ENCODE results near the gene TRMT1. TPM values are rescaled to one million over a fixed set of nuclear protein-coding genes. Genes with fewer than 3 reads are reported as not detected.

Gene TRMT1
- total and polyA plus RNA-seq, 7 experiments from 2014 or later: 22.6 to 96.4 (median 69.1) TPM

GRCh38 chr19:13154911-13155471 lies 38.5 kb upstream of the TRMT1 start:
- Mint-ChIP-seq H3K27me3 (peaks cover 0 to 17% (median 0%) of the 10 kb centered on the region in 5 donors), H3K27ac (peak overlapping the region; percentile 97 to 100 (median 98)), H3K4me3 (peak overlapping the region; percentile 94 to 100 (median 98)), H3K36me3 (peaks cover 12 to 32% (median 20%) of the 10 kb centered on the region in 5 donors), H3K4me1 (peaks cover 19 to 62% (median 34%) of the 10 kb centered on the region in 7 donors), H3K9me3 (peaks cover 0 to 25% (median 0%) of the 10 kb centered on the region in 11 donors)
- Histone ChIP-seq H3K9me3 (ENCODE audit: control insufficient read depth in 2 of 3, low read length in 3 of 3) (no peaks in the 10 kb centered on the region), H3K36me3 (ENCODE audit: control insufficient read depth in 2 of 3, insufficient read depth in 3 of 3, low read length in 3 of 3) (peaks cover 0 to 36% (median 6%) of the 10 kb centered on the region in 3 experiments), H3K27ac (ENCODE audit: low read depth, low read length) (peak overlapping the region; percentile 96), H3K4me1 (ENCODE audit: control insufficient read depth in 2 of 2, insufficient read depth in 2 of 2, low read length in 2 of 2) (peaks cover 14 to 22% of the 10 kb centered on the region in 2 donors), H3K27me3 (ENCODE audit: control insufficient read depth in 2 of 2, insufficient read depth in 2 of 2, low read length in 2 of 2) (no peaks in the 10 kb centered on the region), H3K4me3 (ENCODE audit: low read length) (peak overlapping the region; percentile 96)
- DNase-seq (peak; percentile 54 to 88 (median 70)), ATAC-seq (peak; percentile 28)
- ChIA-PET CTCF (interaction anchor here (0.7 to 3.4 kb wide), 15 partner anchors 8 to 108 kb away, joined by 3 to 17 read pairs (median 7); no protein-coding TSS in a partner anchor), POLR2A (interaction anchor here (0.8 to 6.6 kb wide), 19 partner anchors 13 to 123 kb away, joined by 3 to 283 read pairs (median 5); partner anchors contain the start of gene NACC1)
- intact Hi-C loops (cut with micrococcal nuclease): loop anchor here (1.0 to 10.0 kb wide), 8 partner anchors 8 to 1362 kb away; partner anchors contain the start of genes DNAJB1 (in 2 of the 2), JUNB (in 1 of the 2), ZNF490 (in 1 of the 2) and ZNF791 (in 1 of the 2)

DNA sequence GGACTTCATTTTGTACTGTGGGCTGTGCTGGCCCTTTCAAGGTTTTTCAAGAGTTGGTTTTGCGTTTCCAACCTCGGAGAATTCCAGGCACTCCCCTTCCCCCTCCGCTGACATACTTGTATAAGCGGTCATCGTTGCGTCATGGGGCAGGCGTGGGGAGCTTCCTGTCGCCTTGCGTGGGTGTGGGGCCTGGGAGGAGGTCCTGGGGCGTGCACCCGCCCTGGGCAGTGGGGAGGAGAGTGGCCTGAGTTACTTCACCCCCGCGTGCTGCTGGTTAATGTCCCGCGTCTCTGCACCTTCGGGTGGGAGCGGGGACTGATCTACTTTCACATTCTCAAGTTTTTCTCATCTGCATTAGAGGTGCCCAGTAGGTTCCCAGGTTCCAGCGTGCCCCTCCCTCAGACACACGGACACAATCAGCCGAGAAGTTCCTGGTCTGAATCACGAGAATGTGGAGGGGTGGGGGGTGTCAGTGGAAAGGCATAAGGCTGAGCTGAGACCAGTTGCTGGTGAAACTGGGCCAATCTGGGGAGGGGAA lies 37.8 kb upstream of the TRMT1 start:
- Histone ChIP-seq H3K27me3 (ENCODE audit: control insufficient read depth in 2 of 2, insufficient read depth in 2 of 2, low read length in 2 of 2) (no peaks in the 10 kb centered on the region), H3K36me3 (ENCODE audit: control insufficient read depth in 2 of 3, insufficient read depth in 3 of 3, low read length in 3 of 3) (peaks cover 0 to 41% (median 6%) of the 10 kb centered on the region in 3 experiments), H3K4me1 (ENCODE audit: control insufficient read depth in 2 of 2, insufficient read depth in 2 of 2, low read length in 2 of 2) (peaks cover 16 to 23% of the 10 kb centered on the region in 2 donors), H3K4me3 (ENCODE audit: low read length) (peak overlapping the region; percentile 96), H3K27ac (ENCODE audit: low read depth, low read length) (peak overlapping the region; percentile 96), H3K9me3 (ENCODE audit: control insufficient read depth in 2 of 3, low read length in 3 of 3) (no peaks in the 10 kb centered on the region)
- Mint-ChIP-seq H3K9me3 (peaks cover 0 to 25% (median 0%) of the 10 kb centered on the region in 11 donors), H3K4me3 (peak overlapping the region; percentile 94 to 100 (median 98)), H3K4me1 (peaks cover 20 to 61% (median 32%) of the 10 kb centered on the region in 7 donors), H3K27me3 (peaks cover 0 to 17% (median 0%) of the 10 kb centered on the region in 5 donors), H3K27ac (peak overlapping the region; percentile 97 to 100 (median 98)), H3K36me3 (peaks cover 12 to 33% (median 20%) of the 10 kb centered on the region in 5 donors)
- DNase-seq (peak; percentile 26 to 80 (median 41)), ATAC-seq (no peak)
- intact Hi-C loops (cut with micrococcal nuclease): loop anchor here (5.0 to 10.0 kb wide), 6 partner anchors 362 to 1363 kb away; partner anchors contain the start of genes DNAJB1 (in 2 of the 2), JUNB (in 1 of the 2), ZNF490 (in 1 of the 2) and ZNF791 (in 1 of the 2)
- ChIA-PET CTCF (interaction anchor here (1.1 to 3.4 kb wide), 9 partner anchors 9 to 58 kb away, joined by 3 to 17 read pairs (median 8); no protein-coding TSS in a partner anchor), POLR2A (interaction anchor here (0.9 to 6.6 kb wide), 10 partner anchors 14 to 108 kb away, joined by 3 to 283 read pairs (median 11); partner anchors contain the start of gene NACC1)

GRCh38 chr19:13153569-13154240 lies 37.2 kb upstream of the TRMT1 start:
- no peaks in the 10 kb centered on the region for H3K27me3 ChIP-seq (ENCODE audit: control insufficient read depth in 2 of 2, insufficient read depth in 2 of 2, low read length in 2 of 2)
- peak overlapping the region; percentile 97 to 100 (median 99) for H3K27ac Mint-ChIP-seq
- peaks cover 0 to 25% (median 0%) of the 10 kb centered on the region in 11 donors for H3K9me3 Mint-ChIP-seq
- H3K4me3 ChIP-seq (ENCODE audit: low read length): peak overlapping the region; percentile 96
- H3K4me3 Mint-ChIP-seq: peak overlapping the region; percentile 94 to 100 (median 98)
- peak in 7 of 9 donors; percentile 11 to 44 (median 25) for DNase-seq
- peak overlapping the region; percentile 96 for H3K27ac ChIP-seq (ENCODE audit: low read depth, low read length)
- peaks cover 12 to 34% (median 20%) of the 10 kb centered on the region in 5 donors for H3K36me3 Mint-ChIP-seq
- H3K9me3 ChIP-seq (ENCODE audit: control insufficient read depth in 2 of 3, low read length in 3 of 3): no peaks in the 10 kb centered on the region
- H3K4me1 ChIP-seq (ENCODE audit: control insufficient read depth in 2 of 2, insufficient read depth in 2 of 2, low read length in 2 of 2): peaks cover 20 to 27% of the 10 kb centered on the region in 2 donors
- peaks cover 0 to 17% (median 0%) of the 10 kb centered on the region in 5 donors for H3K27me3 Mint-ChIP-seq
- CTCF ChIA-PET: interaction anchor here (0.6 to 3.4 kb wide), 5 partner anchors 10 to 788 kb away, joined by 3 to 17 read pairs (median 14); no protein-coding TSS in a partner anchor
- H3K36me3 ChIP-seq (ENCODE audit: control insufficient read depth in 2 of 3, insufficient read depth in 3 of 3, low read length in 3 of 3): peaks cover 0 to 41% (median 6%) of the 10 kb centered on the region in 3 experiments
- ATAC-seq: no peak
- POLR2A ChIA-PET: interaction anchor here (0.6 to 6.6 kb wide), 21 partner anchors 9 to 423 kb away, joined by 3 to 283 read pairs (median 19); partner anchors contain the start of gene NACC1
- H3K4me1 Mint-ChIP-seq: peaks cover 22 to 63% (median 35%) of the 10 kb centered on the region in 7 donors
- intact Hi-C loops (cut with micrococcal nuclease): loop anchor here (1.0 to 10.0 kb wide), 11 partner anchors 55 to 1364 kb away; partner anchors contain the start of genes DNAJB1 (in 2 of the 2), JUNB (in 1 of the 2), RFX1 (in 1 of the 2) and ZNF490 (in 1 of the 2)

- H3K9me3 ChIP-seq (ENCODE audit: control insufficient read depth in 2 of 3, low read length in 3 of 3): no peaks in the 10 kb centered on the region
- Mint-ChIP-seq H3K9me3 (peaks cover 0 to 25% (median 0%) of the 10 kb centered on the region in 11 donors), H3K27ac (peak overlapping the region; percentile 97 to 100 (median 99)), H3K4me3 (peak overlapping the region; percentile 94 to 100 (median 98)), H3K36me3 (peaks cover 12 to 34% (median 20%) of the 10 kb centered on the region in 5 donors), H3K4me1 (peaks cover 22 to 60% (median 33%) of the 10 kb centered on the region in 7 donors), H3K27me3 (peaks cover 0 to 17% (median 0%) of the 10 kb centered on the region in 5 donors)
- no peaks in the 10 kb centered on the region for H3K27me3 ChIP-seq (ENCODE audit: control insufficient read depth in 2 of 2, insufficient read depth in 2 of 2, low read length in 2 of 2)
- intact Hi-C loops (cut with micrococcal nuclease): loop anchor here (1.0 to 10.0 kb wide), 14 partner anchors 10 to 1364 kb away; partner anchors contain the start of genes DNAJB1 (in 2 of the 2), JUNB (in 1 of the 2), NACC1 (in 1 of the 2) and RFX1 (in 1 of the 2)
- ChIA-PET CTCF (interaction anchor here (0.6 to 1.8 kb wide), 9 partner anchors 14 to 789 kb away, joined by 3 to 11 read pairs (median 3); no protein-coding TSS in a partner anchor), POLR2A (interaction anchor here (0.6 to 3.9 kb wide), 28 partner anchors 10 to 635 kb away, joined by 3 to 117 read pairs (median 8); partner anchors contain the start of genes JUNB and NACC1)
- peak overlapping the region; percentile 96 for H3K27ac ChIP-seq (ENCODE audit: low read depth, low read length)
- peaks cover 22 to 27% of the 10 kb centered on the region in 2 donors for H3K4me1 ChIP-seq (ENCODE audit: control insufficient read depth in 2 of 2, insufficient read depth in 2 of 2, low read length in 2 of 2)
- peak overlapping the region; percentile 96 for H3K4me3 ChIP-seq (ENCODE audit: low read length)
- peak; percentile 93 to 99 (median 96) for DNase-seq
- peaks cover 0 to 41% (median 6%) of the 10 kb centered on the region in 3 experiments for H3K36me3 ChIP-seq (ENCODE audit: control insufficient read depth in 2 of 3, insufficient read depth in 3 of 3, low read length in 3 of 3)
- ATAC-seq: peak; percentile 49
Measured at GRCh38 chr19:13152974-13153568, 36.5 kb upstream of the TRMT1 start.

GRCh38 chr19:13152356-13152973 lies 35.9 kb upstream of the TRMT1 start:
- DNase-seq (no peak), ATAC-seq (peak; percentile 0)
- Mint-ChIP-seq H3K27me3 (peaks cover 0 to 17% (median 0%) of the 10 kb centered on the region in 5 donors), H3K27ac (peak overlapping the region; percentile 97 to 100 (median 99)), H3K4me3 (peak overlapping the region; percentile 94 to 100 (median 98)), H3K9me3 (peaks cover 0 to 25% (median 0%) of the 10 kb centered on the region in 11 donors), H3K36me3 (peaks cover 12 to 34% (median 20%) of the 10 kb centered on the region in 5 donors), H3K4me1 (peaks cover 18 to 54% (median 28%) of the 10 kb centered on the region in 7 donors)
- peak overlapping the region; percentile 96 for H3K4me3 ChIP-seq (ENCODE audit: low read length)
- no peaks in the 10 kb centered on the region for H3K27me3 ChIP-seq (ENCODE audit: control insufficient read depth in 2 of 2, insufficient read depth in 2 of 2, low read length in 2 of 2)
- POLR2A ChIA-PET: interaction anchor here (0.7 to 3.9 kb wide), 34 partner anchors 10 to 1373 kb away, joined by 3 to 117 read pairs (median 6); partner anchors contain the start of genes JUNB and NACC1
- CTCF ChIA-PET: interaction anchor here (0.6 to 1.8 kb wide), 16 partner anchors 9 to 1761 kb away, joined by 3 to 11 read pairs (median 4); partner anchors contain the start of gene NACC1
- H3K36me3 ChIP-seq (ENCODE audit: control insufficient read depth in 2 of 3, insufficient read depth in 3 of 3, low read length in 3 of 3): peaks cover 0 to 41% (median 6%) of the 10 kb centered on the region in 3 experiments
- no peaks in the 10 kb centered on the region for H3K9me3 ChIP-seq (ENCODE audit: control insufficient read depth in 2 of 3, low read length in 3 of 3)
- H3K27ac ChIP-seq (ENCODE audit: low read depth, low read length): peak overlapping the region; percentile 96
- H3K4me1 ChIP-seq (ENCODE audit: control insufficient read depth in 2 of 2, insufficient read depth in 2 of 2, low read length in 2 of 2): peaks cover 22 to 23% of the 10 kb centered on the region in 2 donors
- intact Hi-C loops (cut with micrococcal nuclease): loop anchor here (1.0 to 10.0 kb wide), 12 partner anchors 11 to 1365 kb away; partner anchors contain the start of genes DNAJB1 (in 2 of the 2), JUNB (in 1 of the 2), NACC1 (in 1 of the 2) and RFX1 (in 1 of the 2)
